Tibial nerve (tissue), 4 donors: ENCODE measurements around the gene ANKRD9. TPM values are rescaled to one million over a fixed set of nuclear protein-coding genes. Genes with fewer than 3 reads are reported as not detected.
A peak's percentile ranks its signal among the peaks of the same experiment; 100 is the strongest.

ENCODE experiments used
- DNase-seq, 2 donors: peaks; one replicate each; pipeline ENCODE4 v3.0.0-alpha.2; 2019; ENCODE audit warnings: low spot score in 2 of 2
- H3K27ac ChIP-seq, 4 donors: fragments of 200-600 bp; sonication (generic) in 3 of 4; one replicate each; pipeline ENCODE4 v1.5.1; 2017 to 2019; ENCODE audit warnings: mild to moderate bottlenecking in 1 of 4
- H3K27me3 ChIP-seq, 2 donors: fragments of 200-600 bp; sonication (generic) in 1 of 2; one replicate each; pipeline versions ENCODE4 v1.5.1 to v1.6.0; 2017 to 2019
- H3K36me3 ChIP-seq, 3 donors: fragments of 200-600 bp; sonication (generic); one replicate each; pipeline ENCODE4 v1.5.1; 2018 to 2019
- H3K4me1 ChIP-seq, 4 donors: fragments of 200-600 bp; sonication (generic) in 3 of 4; one replicate each; pipeline ENCODE4 v1.5.1; 2017 to 2019
- H3K4me3 ChIP-seq, 4 donors: fragments of 200-600 bp; sonication (generic) in 3 of 4; one replicate each; pipeline ENCODE4 v1.5.1; 2017 to 2019; ENCODE audit warnings: mild to moderate bottlenecking in 1 of 4, moderate library complexity in 1 of 4
- H3K9me3 ChIP-seq, 4 donors: fragments of 200-600 bp; sonication (generic) in 3 of 4; one replicate each; pipeline ENCODE4 v1.5.1; 2017 to 2019
- EP300 ChIP-seq, 2 donors: sonication (generic); formaldehyde crosslinking; IDR thresholded peaks; one replicate each; pipeline ENCODE4 v1.6.1; 2017; ENCODE audit warnings: antibody characterized with exemption in 2 of 2, mild to moderate bottlenecking in 1 of 2
- POLR2A ChIP-seq, 2 donors: fragments of 450-650 bp; IDR thresholded peaks; one replicate each; pipeline ENCODE4 v1.6.1; 2017; ENCODE audit warnings: antibody characterized with exemption in 2 of 2, mild to moderate bottlenecking in 2 of 2, moderate library complexity in 2 of 2
- WGBS, 2 donors: methylation state at CpG; one replicate each; pipeline ENCODE4 v1.1.5; 2018; 5-methylcytosine and 5-hydroxymethylcytosine counted together
- total RNA-seq, 4 donors: library from RNA; depleted of rRNA; stranded (reverse); fragments of >200 nt; gene quantifications; one replicate each; pipeline ENCODE4 v1.1.0, GENCODE V29; 2016
- TF ChIP-seq, protein P1 (sequence below), 5 experiments: fragments of 200-600 bp in 3 of 5; fragments of 450-650 bp in 2 of 5; sonication (generic) in 3 of 5; IDR thresholded peaks; one replicate each; pipeline ENCODE4 v1.5.1; 2016 to 2019; ENCODE audit warnings: antibody characterized with exemption in 5 of 5, mild to moderate bottlenecking in 3 of 5, moderate library complexity in 2 of 5

The ANKRD9 gene
- total RNA-seq, 4 donors from 2014 or later, result 11.4 to 39.3 (median 26.2) TPM

GRCh38 chr14:102502571-102502970, 7.0 kb downstream of the ANKRD9 start:
- TF ChIP-seq POLR2A (IDR thresholded peaks at IDR 0.05), result no peak
- TF ChIP-seq EP300 (IDR thresholded peaks at IDR 0.05), result no peak
- TF ChIP-seq, protein P1, sequence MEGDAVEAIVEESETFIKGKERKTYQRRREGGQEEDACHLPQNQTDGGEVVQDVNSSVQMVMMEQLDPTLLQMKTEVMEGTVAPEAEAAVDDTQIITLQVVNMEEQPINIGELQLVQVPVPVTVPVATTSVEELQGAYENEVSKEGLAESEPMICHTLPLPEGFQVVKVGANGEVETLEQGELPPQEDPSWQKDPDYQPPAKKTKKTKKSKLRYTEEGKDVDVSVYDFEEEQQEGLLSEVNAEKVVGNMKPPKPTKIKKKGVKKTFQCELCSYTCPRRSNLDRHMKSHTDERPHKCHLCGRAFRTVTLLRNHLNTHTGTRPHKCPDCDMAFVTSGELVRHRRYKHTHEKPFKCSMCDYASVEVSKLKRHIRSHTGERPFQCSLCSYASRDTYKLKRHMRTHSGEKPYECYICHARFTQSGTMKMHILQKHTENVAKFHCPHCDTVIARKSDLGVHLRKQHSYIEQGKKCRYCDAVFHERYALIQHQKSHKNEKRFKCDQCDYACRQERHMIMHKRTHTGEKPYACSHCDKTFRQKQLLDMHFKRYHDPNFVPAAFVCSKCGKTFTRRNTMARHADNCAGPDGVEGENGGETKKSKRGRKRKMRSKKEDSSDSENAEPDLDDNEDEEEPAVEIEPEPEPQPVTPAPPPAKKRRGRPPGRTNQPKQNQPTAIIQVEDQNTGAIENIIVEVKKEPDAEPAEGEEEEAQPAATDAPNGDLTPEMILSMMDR (IDR thresholded peaks at IDR 0.05), result no peak
- WGBS, 2 donors, result 88% methylated on average over 10 of the region's 10 CpGs
- Histone ChIP-seq H3K9me3 (no peaks in the 10 kb centered on the region), H3K36me3 (peaks cover 0 to 47% (median 10%) of the 10 kb centered on the region in 3 donors), H3K4me3 (no peak overlapping the region), H3K4me1 (peaks cover 0 to 13% (median 0%) of the 10 kb centered on the region in 4 donors), H3K27ac (no peak overlapping the region), H3K27me3 (no peaks in the 10 kb centered on the region)
- no peak for DNase-seq

GRCh38 chr14:102501751-102502315, 7.7 kb downstream of the ANKRD9 start:
- Histone ChIP-seq H3K27me3 (no peaks in the 10 kb centered on the region), H3K4me3 (no peak overlapping the region), H3K4me1 (peaks cover 0 to 13% (median 0%) of the 10 kb centered on the region in 4 donors), H3K27ac (peak overlapping the region in 1 of 4 donors; percentile 83), H3K9me3 (no peaks in the 10 kb centered on the region), H3K36me3 (peaks cover 0 to 47% (median 10%) of the 10 kb centered on the region in 3 donors)
- DNase-seq, result no peak
- 82 to 83% methylated on average over 20 of the region's 20 CpGs for WGBS, 2 donors
- no peak for TF ChIP-seq EP300 (IDR thresholded peaks at IDR 0.05)
- no peak for TF ChIP-seq POLR2A (IDR thresholded peaks at IDR 0.05)
- TF ChIP-seq, protein P1 (IDR thresholded peaks at IDR 0.05), result no peak

- Histone ChIP-seq H3K4me1 (peaks cover 0 to 13% (median 0%) of the 10 kb centered on the region in 4 donors), H3K27me3 (no peaks in the 10 kb centered on the region), H3K36me3 (peaks cover 0 to 51% (median 10%) of the 10 kb centered on the region in 3 donors), H3K4me3 (no peak overlapping the region), H3K9me3 (no peaks in the 10 kb centered on the region), H3K27ac (peak overlapping the region; percentile 0 to 83 (median 58))
- TF ChIP-seq EP300 (IDR thresholded peaks at IDR 0.05) (no peak), POLR2A (IDR thresholded peaks at IDR 0.05) (no peak)
- TF ChIP-seq, protein P1 (IDR thresholded peaks at IDR 0.05), result no peak
- 68 to 83% methylated on average over 3 of the region's 3 CpGs for WGBS, 2 donors
- no peak for DNase-seq
Measured at GRCh38 chr14:102500713-102501112, 8.9 kb downstream of the ANKRD9 start.

DNA sequence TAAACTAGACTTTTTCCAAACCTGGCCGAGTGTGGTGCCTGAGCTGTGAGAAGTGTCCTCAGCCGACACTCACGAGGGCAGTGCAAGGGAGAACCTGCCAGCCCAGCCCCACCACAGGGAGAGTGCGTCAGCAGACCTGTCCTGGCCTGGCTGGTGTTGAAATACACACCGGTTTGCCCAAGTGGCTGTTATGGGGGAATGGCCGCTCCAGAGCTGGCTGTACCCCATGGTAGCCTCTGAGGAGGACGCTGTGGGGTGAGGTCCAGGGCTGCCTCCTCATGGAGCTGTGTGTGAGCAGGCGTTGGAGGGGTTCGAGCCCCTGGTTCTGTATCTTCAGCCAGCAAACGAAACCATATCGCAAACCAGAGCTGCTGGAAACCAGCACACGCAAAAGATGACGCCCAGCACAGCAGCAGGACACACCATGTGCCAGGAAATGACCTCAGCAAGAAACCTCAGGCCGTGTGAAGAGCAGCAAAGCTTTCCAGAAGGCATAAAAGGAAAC, 9.4 kb downstream of the ANKRD9 start:
- Histone ChIP-seq H3K27ac (peak overlapping the region; percentile 0 to 83 (median 58)), H3K9me3 (no peaks in the 10 kb centered on the region), H3K36me3 (peaks cover 0 to 51% (median 10%) of the 10 kb centered on the region in 3 donors), H3K27me3 (no peaks in the 10 kb centered on the region), H3K4me3 (no peak overlapping the region), H3K4me1 (peaks cover 0 to 13% (median 0%) of the 10 kb centered on the region in 4 donors)
- 69 to 75% methylated on average over 12 of the region's 14 CpGs for WGBS, 2 donors
- DNase-seq, result peak in 1 of 2 donors; percentile 65
- TF ChIP-seq EP300 (IDR thresholded peaks at IDR 0.05), result peak; percentile 11 to 77
- TF ChIP-seq POLR2A (IDR thresholded peaks at IDR 0.05), result no peak

- no peak for TF ChIP-seq POLR2A (IDR thresholded peaks at IDR 0.05)
- no peak for TF ChIP-seq EP300 (IDR thresholded peaks at IDR 0.05)
- TF ChIP-seq, protein P1 (IDR thresholded peaks at IDR 0.05), result no peak
- Histone ChIP-seq H3K4me3 (no peak overlapping the region), H3K9me3 (no peaks in the 10 kb centered on the region), H3K36me3 (peaks cover 0 to 51% (median 10%) of the 10 kb centered on the region in 3 donors), H3K4me1 (peaks cover 0 to 13% (median 0%) of the 10 kb centered on the region in 4 donors), H3K27ac (peak overlapping the region in 3 of 4 donors; percentile 10 to 83 (median 83)), H3K27me3 (no peaks in the 10 kb centered on the region)
- DNase-seq, result no peak
- WGBS, 2 donors, result 80 to 89% methylated on average over 16 to 23 of the region's 23 CpGs
Measured at GRCh38 chr14:102499401-102500157, 10.0 kb downstream of the ANKRD9 start.
